ENCODE measurements around the gene MSN. TPM values are rescaled to one million over a fixed set of nuclear protein-coding genes. Genes with fewer than 3 reads are reported as not detected.

The MSN gene
- total RNA-seq, 1 donor from 2014 or later: 385 TPM

DNA sequence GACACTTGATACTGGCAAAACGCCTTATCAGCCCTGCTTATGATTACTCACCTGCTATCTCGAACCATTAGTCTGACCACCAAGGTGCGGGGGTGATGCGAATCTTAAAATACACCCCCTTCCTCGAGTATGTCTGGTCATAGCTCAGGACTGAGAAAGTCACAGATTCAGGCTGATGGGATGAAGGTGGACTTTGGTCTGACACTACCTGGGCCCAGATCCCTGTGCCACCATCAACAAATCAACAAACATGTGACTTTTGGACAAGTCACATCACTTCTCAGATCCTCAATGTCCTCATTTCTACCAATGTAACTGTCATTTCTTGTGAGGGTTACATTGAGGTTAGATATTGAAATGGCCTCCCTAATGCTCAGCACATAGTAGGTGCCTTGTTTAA is 9.8 kb upstream of the MSN start:
- no peak for DNase-seq (ENCODE audit: low read depth)
- TF ChIP-seq CTCF (conservative IDR thresholded peaks at IDR 0.05; ENCODE audit: low read depth, low read length): no peak
- H3K4me3 ChIP-seq (ENCODE audit: low read depth, low read length): no peak overlapping the region

DNA sequence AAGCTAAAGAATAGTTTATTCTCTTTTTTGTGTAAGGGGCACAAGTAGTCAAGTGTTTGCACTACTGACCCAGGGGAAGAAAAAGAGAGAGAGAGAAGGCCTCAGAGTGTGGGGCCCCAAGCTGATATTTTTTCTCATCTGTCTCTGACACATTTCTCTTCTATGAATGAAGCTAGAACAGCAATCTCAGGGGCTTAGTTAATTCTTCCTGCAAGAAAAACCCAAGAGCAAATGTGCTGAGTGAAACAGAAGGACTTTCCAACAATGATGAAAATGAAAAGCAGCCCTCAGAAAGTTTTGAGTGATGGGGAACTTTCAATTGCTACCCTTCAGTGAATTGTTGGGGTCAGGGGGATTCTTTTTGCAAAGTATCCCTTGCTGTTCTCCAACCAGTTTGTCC is 9.2 kb upstream of the MSN start:
- DNase-seq (ENCODE audit: low read depth): no peak
- no peak for TF ChIP-seq CTCF (conservative IDR thresholded peaks at IDR 0.05; ENCODE audit: low read depth, low read length)
- H3K4me3 ChIP-seq (ENCODE audit: low read depth, low read length): no peak overlapping the region

DNA sequence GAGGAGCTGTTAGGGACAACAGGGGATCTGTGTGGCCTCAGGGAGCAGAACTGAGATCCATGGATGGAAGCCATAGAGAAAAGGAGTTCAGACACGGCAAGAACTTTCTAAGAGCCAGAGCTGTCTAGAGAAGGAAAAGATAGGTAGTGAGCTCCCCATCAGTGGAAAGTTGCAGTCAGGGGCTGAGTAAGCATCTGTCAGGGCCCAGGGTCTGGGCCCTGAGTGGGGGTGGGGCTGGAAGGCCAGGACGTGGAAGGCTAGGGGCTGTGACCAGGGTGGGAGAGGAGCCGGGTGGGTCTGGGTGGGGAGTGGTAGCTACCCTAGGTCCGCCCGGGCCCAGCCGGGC is 324 bp upstream of the MSN start:
- no peak for DNase-seq (ENCODE audit: low read depth)
- TF ChIP-seq CTCF (conservative IDR thresholded peaks at IDR 0.05; ENCODE audit: low read depth, low read length): no peak
- H3K4me3 ChIP-seq (ENCODE audit: low read depth, low read length): peak overlapping the region; percentile 14

- no peak for TF ChIP-seq CTCF (conservative IDR thresholded peaks at IDR 0.05; ENCODE audit: low read depth, low read length)
- peak overlapping the region; percentile 81 for H3K4me3 ChIP-seq (ENCODE audit: low read depth, low read length)
- no peak for DNase-seq (ENCODE audit: low read depth)
Measured at GRCh38 chrX:65668377-65669310, 1.2 kb downstream of the MSN start.

GRCh38 chrX:65671286-65671685 is 3.8 kb downstream of the MSN start:
- no peak for TF ChIP-seq CTCF (conservative IDR thresholded peaks at IDR 0.05; ENCODE audit: low read depth, low read length)

DNA sequence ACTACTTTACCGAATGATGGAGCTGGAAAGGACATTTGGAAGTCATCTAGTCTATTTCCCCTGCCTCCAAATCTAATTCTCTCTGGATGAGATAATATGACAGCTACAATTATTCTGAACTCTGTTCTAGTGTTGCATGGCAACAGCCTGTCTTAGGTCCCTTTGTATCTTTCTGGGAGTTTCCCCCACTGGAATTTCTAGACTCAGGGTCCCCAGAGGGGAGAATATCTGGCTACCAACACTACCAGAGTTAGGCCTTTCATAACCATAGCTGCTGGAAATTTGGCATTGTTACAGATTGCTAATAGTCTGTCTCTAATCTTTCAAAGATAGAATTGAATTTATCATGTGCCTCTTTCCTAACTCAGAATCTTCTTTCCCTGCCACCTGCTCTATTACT is 4.5 kb downstream of the MSN start:
- TF ChIP-seq CTCF (conservative IDR thresholded peaks at IDR 0.05; ENCODE audit: low read depth, low read length): no peak
- peak overlapping the region; percentile 81 for H3K4me3 ChIP-seq (ENCODE audit: low read depth, low read length)
- DNase-seq (ENCODE audit: low read depth): no peak

More at GRCh38 chrX:65671286-65671685, 3.8 kb downstream of the MSN start:
- DNase-seq (ENCODE audit: low read depth): no peak
- peak overlapping the region; percentile 81 for H3K4me3 ChIP-seq (ENCODE audit: low read depth, low read length)

- H3K4me3 ChIP-seq (ENCODE audit: low read depth, low read length): peak overlapping the region; percentile 16
- TF ChIP-seq CTCF (conservative IDR thresholded peaks at IDR 0.05; ENCODE audit: low read depth, low read length): no peak
- DNase-seq (ENCODE audit: low read depth): no peak
Measured at GRCh38 chrX:65673857-65674203, 6.4 kb downstream of the MSN start.
